GM12878 (cell line): ENCODE measurements around the gene TMEM109. TPM values are rescaled to one million over a fixed set of nuclear protein-coding genes. Genes with fewer than 3 reads are reported as not detected.

Experiments
- ASH2L ChIP-seq: fragments of 300-600, 200-600 bp; sonication (generic); IDR thresholded peaks from 2 replicates; pipeline ENCODE4 v1.6.1; 2017; ENCODE audit warnings: low read depth, mild to moderate bottlenecking, borderline replicate concordance
- BACH1 ChIP-seq: fragments of 450-650 bp; IDR thresholded peaks from 2 replicates; pipeline ENCODE4 v1.6.1; 2017; ENCODE audit warnings: mild to moderate bottlenecking, borderline replicate concordance
- CEBPZ ChIP-seq: fragments of 150-350 bp; IDR thresholded peaks from 2 replicates; pipeline ENCODE4 v1.6.1; 2016; ENCODE audit warnings: low read depth, low read length
- CHD1 ChIP-seq: IDR thresholded peaks from 2 replicates; pipeline ENCODE4 v1.6.1; 2012; ENCODE audit warnings: low read depth, low read length, improper control_type of control experiment
- CTCF ChIP-seq, 3 experiments: IDR thresholded peaks in 2 of 3; conservative IDR thresholded peaks in 1 of 3; 2 replicates each; pipeline ENCODE4 v1.5.1; 2011; ENCODE audit warnings: low read depth in 3 of 3, low read length in 3 of 3, mild to moderate bottlenecking in 3 of 3, control low read depth in 2 of 3, moderate library complexity in 2 of 3, inconsistent platforms in 1 of 3, mixed read lengths in 1 of 3; ENCODE audit not compliant: control insufficient read depth in 2 of 3, insufficient read depth in 1 of 3; ENCODE audit errors: extremely low read depth in 1 of 3
- EGR1 ChIP-seq, 2 experiments: IDR thresholded peaks; 1 replicate in 1 of 2; 2 replicates in 1 of 2; pipeline ENCODE4 v1.6.1; 2011 to 2012; ENCODE audit warnings: low read depth in 2 of 2, low read length in 2 of 2, borderline replicate concordance in 1 of 2, mild to moderate bottlenecking in 1 of 2, moderate library complexity in 1 of 2
- FOXK2 ChIP-seq: fragments of 450-650 bp; IDR thresholded peaks from 2 replicates; pipeline ENCODE4 v1.6.1; 2017; ENCODE audit warnings: mild to moderate bottlenecking, moderate library complexity
- GABPA ChIP-seq: IDR thresholded peaks from 2 replicates; pipeline ENCODE4 v1.6.1; 2014; ENCODE audit warnings: antibody characterized with exemption, low read depth, mild to moderate bottlenecking, inconsistent platforms
- HDAC6 ChIP-seq: fragments of 200-600 bp; sonication (generic); IDR thresholded peaks from one replicate; pipeline ENCODE4 v1.8.0; 2017; ENCODE audit warnings: antibody characterized with exemption; ENCODE audit not compliant: unreplicated experiment
- MXI1 ChIP-seq: fragments of 150-350 bp; IDR thresholded peaks from 2 replicates; pipeline ENCODE4 v1.6.1; 2011; ENCODE audit warnings: low read depth, mild to moderate bottlenecking, inconsistent platforms, low read length, improper control_type of control experiment
- MYB ChIP-seq: fragments of 150-350 bp; IDR thresholded peaks from 2 replicates; pipeline ENCODE4 v1.6.1; 2014; ENCODE audit warnings: mild to moderate bottlenecking, low read depth, low read length, borderline replicate concordance
- NFXL1 ChIP-seq: fragments of 450-650 bp; IDR thresholded peaks from 2 replicates; pipeline ENCODE4 v1.6.1; 2017; ENCODE audit warnings: antibody characterized with exemption, mild to moderate bottlenecking, borderline replicate concordance
- NR2C2 ChIP-seq: IDR thresholded peaks from 2 replicates; pipeline ENCODE4 v1.6.1; 2011; ENCODE audit warnings: borderline replicate concordance, low read depth; ENCODE audit not compliant: control insufficient read depth, insufficient read length
- POLR2A ChIP-seq: IDR thresholded peaks from 2 replicates; pipeline ENCODE4 v1.6.1; 2011; ENCODE audit warnings: low read depth, mild to moderate bottlenecking, low read length
- RAD21 ChIP-seq: IDR thresholded peaks from 2 replicates; pipeline ENCODE4 v1.6.1; 2011; ENCODE audit warnings: mild to moderate bottlenecking, low read depth, low read length, moderate library complexity; ENCODE audit not compliant: insufficient read depth
- SMAD1 ChIP-seq: fragments of 450-650 bp; IDR thresholded peaks from 2 replicates; pipeline ENCODE4 v1.6.1; 2018; ENCODE audit warnings: mild to moderate bottlenecking, low read depth; ENCODE audit not compliant: partially characterized antibody
- TAF1 ChIP-seq: IDR thresholded peaks from 2 replicates; pipeline ENCODE4 v1.6.1; 2011; ENCODE audit warnings: mild to moderate bottlenecking, low read depth, low read length, borderline replicate concordance
- TCF7 ChIP-seq: IDR thresholded peaks from 2 replicates; pipeline ENCODE4 v1.6.1; 2014; ENCODE audit warnings: antibody characterized with exemption, borderline replicate concordance
- YY1 ChIP-seq: IDR thresholded peaks from 2 replicates; pipeline ENCODE4 v1.6.1; 2011; ENCODE audit warnings: low read depth, mild to moderate bottlenecking, low read length
- ZNF274 ChIP-seq: IDR thresholded peaks from one replicate; pipeline ENCODE4 v1.8.0; 2011; ENCODE audit not compliant: insufficient read length, insufficient read depth
- ZNF622 ChIP-seq: fragments of 450-650 bp; IDR thresholded peaks from 2 replicates; pipeline ENCODE4 v1.6.1; 2017; ENCODE audit warnings: mild to moderate bottlenecking, inconsistent platforms
- ZNF687 ChIP-seq: fragments of 450-650 bp; IDR thresholded peaks from 2 replicates; pipeline ENCODE4 v1.6.1; 2017; ENCODE audit warnings: mild to moderate bottlenecking, moderate library complexity
- polyA plus RNA-seq, 11 experiments: library from polyadenylated mRNA; depleted of rRNA in 4 of 11; unstranded in 6 of 11; stranded (reverse) in 5 of 11; fragments of >200 nt; fragmentation: Nextera tagmentation in 4 of 11; fragmentation: Illumina TruSeq in 1 of 11; extraction: Ambion mirVana in 4 of 11; extraction: Trizol in 1 of 11; gene quantifications; 1 replicate in 1 of 11; 2 replicates in 10 of 11; pipeline versions ENCODE4 v1.2.1 to v1.2.3, GENCODE V29; 2011 to 2016; ENCODE audit warnings: inconsistent platforms in 2 of 11, missing spikeins in 2 of 11, low read depth in 1 of 11
- total RNA-seq, 4 experiments: library from RNA; depleted of rRNA in 3 of 4; stranded (reverse); fragments of >200 nt in 3 of 4; fragmentation: Illumina TruSeq in 1 of 4; extraction: Trizol in 1 of 4; gene quantifications; 2 replicates each; pipeline versions ENCODE4 v1.2.1 to v1.2.3, GENCODE V29; 2013 to 2021

TMEM109 gene
- total and polyA plus RNA-seq, 10 of the 15 experiments (the other 5 are each of a cell fraction or from before 2014, with no cell fraction given), result 21.9 to 199 (median 85.2) TPM

DNA sequence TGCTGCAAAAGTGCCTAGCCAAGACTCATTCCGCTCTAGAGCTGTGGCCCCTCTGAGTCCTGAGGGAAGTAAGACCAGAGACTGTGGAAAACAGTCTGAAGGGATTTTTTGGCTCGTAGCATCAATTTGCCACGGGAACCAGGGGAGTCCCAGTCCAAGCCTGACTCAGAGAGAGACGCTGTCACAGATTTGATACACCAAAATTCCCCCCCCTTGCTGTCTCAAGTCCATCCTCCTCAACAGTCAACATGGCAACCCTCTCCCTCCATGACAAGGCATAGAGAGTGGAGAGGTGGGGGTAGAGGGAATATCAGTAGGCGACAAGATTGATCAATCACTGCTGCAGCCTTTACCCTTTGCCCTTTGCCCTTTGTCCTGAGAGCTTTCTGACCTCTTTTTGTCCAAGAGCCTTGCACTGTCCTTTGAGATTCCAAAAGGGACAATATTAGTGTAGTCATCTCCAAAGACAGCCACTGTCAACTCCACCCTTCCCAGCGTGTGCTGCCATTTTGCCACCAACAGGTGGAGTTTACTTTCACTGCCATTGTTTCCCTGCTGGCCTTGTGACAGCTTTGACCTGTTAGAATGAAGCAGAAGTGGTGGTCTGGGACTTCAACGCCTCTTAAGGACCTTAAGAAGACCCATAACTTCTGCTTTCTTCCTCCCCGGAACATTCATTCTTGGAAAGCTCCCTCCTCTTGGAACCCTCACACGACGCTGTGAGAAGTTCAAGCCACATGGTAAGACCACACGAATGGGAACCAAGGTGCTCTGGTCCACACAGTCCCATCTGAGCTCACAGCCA lies 30.7 kb downstream of the TMEM109 start (continued):
- TF ChIP-seq ZNF687, result no peak
- TF ChIP-seq HDAC6, result no peak
- TF ChIP-seq POLR2A, result peak; percentile 26; the same call in 1 of the 2 replicates
- TF ChIP-seq MYB, result no peak
- no peak for TF ChIP-seq CHD1
- no peak for TF ChIP-seq CEBPZ
- TF ChIP-seq GABPA, result no peak
- no peak for TF ChIP-seq NFXL1
- TF ChIP-seq NR2C2, result no peak
- no peak for TF ChIP-seq EGR1 (IDR thresholded peaks at IDR 0.05; ENCODE audit: borderline replicate concordance in 1 of 2, low read depth in 2 of 2, low read length in 2 of 2)
- peak in 2 of 3 experiments; percentile 39 to 48; a peak in 4 of 6 replicates for TF ChIP-seq CTCF (IDR thresholded peaks at IDR 0.05 in 2 of 3, conservative IDR thresholded peaks at IDR 0.05 in 1 of 3; ENCODE audit: control insufficient read depth in 2 of 3, extremely low read depth in 1 of 3, insufficient read depth in 1 of 3, low read depth in 3 of 3, low read length in 3 of 3)
- peak; percentile 67 for TF ChIP-seq YY1
- peak; percentile 45 for TF ChIP-seq RAD21
- TF ChIP-seq BACH1, result no peak
- no peak for TF ChIP-seq TAF1
- no peak for TF ChIP-seq FOXK2
- TF ChIP-seq TCF7, result no peak
- no peak for TF ChIP-seq ZNF622
- no peak for TF ChIP-seq ASH2L
- TF ChIP-seq MXI1, result no peak
- no peak for TF ChIP-seq ZNF274
- no peak for TF ChIP-seq SMAD1
